ENCODE results near the gene PSMA4. TPM values are rescaled to one million over a fixed set of nuclear protein-coding genes. Genes with fewer than 3 reads are reported as not detected.
A peak's percentile ranks its signal among the peaks of the same experiment; 100 is the strongest.
"Not testable (repeated sequence)": the region's sequence is repeated elsewhere in the genome, so short reads cannot be mapped to it uniquely, and the experiment has no call there.

Gene PSMA4
- total RNA-seq, 2 experiments from 2014 or later, result 273 to 312 TPM

DNA sequence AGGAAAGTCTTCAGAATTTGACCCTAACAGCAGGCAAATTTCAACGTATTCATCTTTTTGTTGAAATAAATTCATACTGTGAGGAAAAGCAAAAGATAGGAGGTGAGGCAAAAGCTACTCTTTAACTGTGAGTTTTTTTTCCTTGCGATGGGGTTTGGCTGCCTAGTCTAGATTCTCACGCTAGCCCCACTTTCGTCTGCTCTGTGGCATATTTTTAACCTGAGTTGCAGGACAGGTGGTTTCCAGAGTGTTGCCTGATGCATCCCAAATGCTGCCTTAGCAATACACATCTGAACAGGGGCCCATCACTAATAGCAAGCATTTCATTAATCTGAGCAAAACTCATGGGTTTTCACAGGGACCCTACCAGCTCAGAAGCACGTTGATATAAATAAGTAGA is 11.7 kb downstream of the PSMA4 start:
- POLR2A ChIA-PET, result no interaction called here
- intact Hi-C loops (cut with DNase I, micrococcal nuclease), result no loop called here
- H3K9me3 Mint-ChIP-seq (ENCODE audit: low read depth), result no peaks in the 10 kb centered on the region

DNA sequence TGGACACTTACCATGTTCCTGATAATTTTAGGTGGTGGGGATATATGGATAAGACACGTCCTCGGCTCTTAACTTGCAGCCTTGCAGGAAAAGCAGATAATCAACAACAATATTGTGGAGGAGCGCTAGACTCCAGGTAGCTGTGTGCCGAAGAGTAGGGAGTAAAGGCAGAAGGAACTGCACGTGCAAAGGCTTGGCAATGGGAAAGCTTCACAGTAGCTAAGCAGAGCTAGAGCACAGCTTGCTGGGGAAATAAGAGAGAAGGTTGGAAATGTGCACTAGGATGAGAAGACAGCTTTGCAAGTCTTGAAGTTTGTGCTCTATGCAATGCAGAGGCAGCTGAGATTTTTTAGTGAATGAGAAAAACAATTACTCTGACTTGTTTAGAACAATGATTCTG is 12.4 kb downstream of the PSMA4 start:
- Mint-ChIP-seq H3K27ac (no peak overlapping the region), H3K4me3 (no peak overlapping the region), H3K4me1 (no peaks in the 10 kb centered on the region), H3K36me3 (ENCODE audit: low read depth) (peaks cover 19% of the 10 kb centered on the region), H3K9me3 (ENCODE audit: low read depth) (no peaks in the 10 kb centered on the region), H3K27me3 (peaks cover 2% of the 10 kb centered on the region)
- DNase-seq (no peak), ATAC-seq (no peak)
- intact Hi-C loops (cut with DNase I, micrococcal nuclease), result no loop called here
- CTCF ChIA-PET, result interaction anchor here (1.1 kb wide), 2 partner anchors 14 to 28 kb away, joined by 3 to 4 read pairs; no protein-coding TSS in a partner anchor
- POLR2A ChIA-PET, result no interaction called here

More for the DNA sequence above, 11.7 kb downstream of the PSMA4 start:
- H3K4me1 Mint-ChIP-seq, result no peaks in the 10 kb centered on the region
- H3K4me3 Mint-ChIP-seq, result no peak overlapping the region
- ATAC-seq (no peak), DNase-seq (no peak)
- H3K27ac Mint-ChIP-seq, result no peak overlapping the region
- CTCF ChIA-PET, result interaction anchor here (0.7 to 1.1 kb wide), 2 partner anchors 21 to 28 kb away, joined by 3 to 4 read pairs; no protein-coding TSS in a partner anchor
- no peaks in the 10 kb centered on the region for H3K27me3 Mint-ChIP-seq
- peaks cover 21% of the 10 kb centered on the region for H3K36me3 Mint-ChIP-seq (ENCODE audit: low read depth)

DNA sequence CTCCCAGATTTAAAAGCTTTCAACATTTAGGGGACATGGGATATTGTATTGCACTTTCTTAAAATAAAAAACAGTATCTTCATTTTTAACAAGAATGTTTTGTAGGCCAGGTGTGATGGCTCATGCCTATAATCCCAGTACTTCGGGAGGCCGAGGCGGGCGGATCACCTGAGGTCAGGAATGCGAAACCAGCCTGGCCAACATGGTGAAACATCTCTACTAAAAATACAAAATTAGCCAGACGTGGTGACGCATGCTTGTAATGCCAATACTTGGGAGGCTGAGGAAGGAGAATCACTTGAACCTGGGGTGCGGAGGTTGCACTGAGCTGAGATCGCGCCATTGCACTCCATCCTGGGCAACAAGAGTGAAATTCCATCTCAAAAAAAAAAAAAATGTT is 20.0 kb downstream of the PSMA4 start:
- H3K9me3 Mint-ChIP-seq (ENCODE audit: low read depth); H3K27ac Mint-ChIP-seq; H3K4me3 Mint-ChIP-seq: not testable (repeated sequence)

DNA sequence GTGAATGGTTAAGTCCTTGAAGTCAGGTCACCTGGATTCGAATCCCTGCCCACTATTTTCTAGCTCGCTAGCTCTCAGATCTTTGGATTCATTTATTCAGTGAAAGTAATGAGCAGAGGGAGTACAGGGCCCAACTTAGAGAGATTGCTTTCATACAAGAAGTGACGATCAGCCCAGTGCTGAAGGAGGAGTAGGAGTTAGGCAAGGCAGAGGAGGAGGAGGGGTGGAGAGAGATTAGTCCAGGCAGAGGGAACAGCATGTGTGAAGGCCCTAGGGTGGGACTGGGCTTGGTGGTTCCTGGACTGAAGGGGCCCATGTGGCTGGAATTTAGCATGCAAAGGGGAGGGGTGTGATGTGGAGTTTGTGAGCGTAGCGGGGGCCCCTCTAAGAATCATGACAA is 21.2 kb downstream of the PSMA4 start:
- Mint-ChIP-seq H3K4me3 (no peak overlapping the region), H3K27me3 (peaks cover 7% of the 10 kb centered on the region), H3K27ac (no peak overlapping the region), H3K4me1 (peaks cover 13% of the 10 kb centered on the region), H3K36me3 (ENCODE audit: low read depth) (no peaks in the 10 kb centered on the region), H3K9me3 (ENCODE audit: low read depth) (no peaks in the 10 kb centered on the region)
- ATAC-seq, result no peak
- POLR2A ChIA-PET, result no interaction called here
- intact Hi-C loops (cut with DNase I, micrococcal nuclease), result no loop called here
- no peak for DNase-seq
- CTCF ChIA-PET, result no interaction called here

More for the DNA sequence above, 20.0 kb downstream of the PSMA4 start:
- ATAC-seq; POLR2A ChIA-PET; H3K36me3 Mint-ChIP-seq (ENCODE audit: low read depth); H3K27me3 Mint-ChIP-seq; H3K4me1 Mint-ChIP-seq; intact Hi-C loops (cut with DNase I, micrococcal nuclease); DNase-seq: not testable (repeated sequence)
- CTCF ChIA-PET, result interaction anchor here (1.0 kb wide), 1 partner anchor 15 kb away, joined by 3 read pairs; no protein-coding TSS in a partner anchor

DNA sequence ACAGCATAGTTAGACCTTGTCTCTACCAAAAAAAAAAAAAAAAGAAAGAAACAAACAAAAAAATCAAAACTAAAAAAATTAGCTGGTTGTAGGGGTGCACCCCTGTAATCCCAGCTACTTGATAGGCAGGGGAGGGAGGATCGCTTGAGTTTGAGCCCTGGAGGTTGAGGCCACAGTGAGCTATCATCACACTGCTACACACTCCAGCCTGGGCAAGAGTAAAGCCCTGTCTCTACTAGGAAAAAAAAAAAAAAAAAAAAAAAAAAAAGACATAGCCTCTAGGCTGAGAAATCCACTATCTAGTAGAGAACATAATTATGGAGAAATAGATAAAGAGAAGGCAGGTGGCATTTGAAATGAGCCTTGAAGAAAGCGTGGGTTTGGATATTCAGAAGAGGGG is 22.8 kb downstream of the PSMA4 start:
- CTCF ChIA-PET, result interaction anchor here (0.6 kb wide), 1 partner anchor 251 kb away, joined by 3 read pairs; no protein-coding TSS in a partner anchor
- no peak overlapping the region for H3K4me3 Mint-ChIP-seq
- peaks cover 22% of the 10 kb centered on the region for H3K4me1 Mint-ChIP-seq
- POLR2A ChIA-PET, result interaction anchor here (0.6 kb wide), 1 partner anchor 18 kb away, joined by 7 read pairs; no protein-coding TSS in a partner anchor
- H3K27ac Mint-ChIP-seq, result no peak overlapping the region
- DNase-seq (no peak), ATAC-seq (no peak)
- H3K36me3 Mint-ChIP-seq (ENCODE audit: low read depth), result no peaks in the 10 kb centered on the region
- no peaks in the 10 kb centered on the region for H3K9me3 Mint-ChIP-seq (ENCODE audit: low read depth)
- intact Hi-C loops (cut with DNase I, micrococcal nuclease), result no loop called here
- H3K27me3 Mint-ChIP-seq, result peaks cover 15% of the 10 kb centered on the region

DNA sequence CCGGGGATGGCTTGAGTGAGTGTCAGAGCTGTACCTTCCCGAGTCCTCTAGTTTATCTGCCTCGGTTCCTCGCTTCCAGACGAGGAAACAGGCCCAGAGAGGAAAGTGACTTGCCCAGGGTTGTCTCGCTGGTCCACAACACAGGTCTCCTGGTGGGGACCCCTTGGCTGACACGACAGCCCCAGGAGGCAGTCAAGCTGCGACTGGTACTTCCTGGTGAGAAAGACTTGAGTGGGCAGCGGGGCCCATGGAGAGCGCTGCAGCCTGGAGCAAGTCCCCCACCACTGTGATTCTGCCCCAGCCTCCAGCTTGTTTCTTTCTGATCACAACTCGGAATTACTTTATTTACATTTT is 24.5 kb downstream of the PSMA4 start:
- Mint-ChIP-seq H3K4me1 (peaks cover 26% of the 10 kb centered on the region), H3K36me3 (ENCODE audit: low read depth) (no peaks in the 10 kb centered on the region), H3K27ac (peak overlapping the region; percentile 24), H3K4me3 (peak overlapping the region; percentile 77), H3K27me3 (peaks cover 15% of the 10 kb centered on the region), H3K9me3 (ENCODE audit: low read depth) (no peaks in the 10 kb centered on the region)
- DNase-seq, result no peak
- ATAC-seq, result no peak
- POLR2A ChIA-PET, result interaction anchor here (0.6 to 1.1 kb wide), 2 partner anchors 20 to 24 kb away, joined by 4 to 5 read pairs; partner anchors contain the start of gene PSMA4
- CTCF ChIA-PET, result interaction anchor here (1.0 to 1.8 kb wide), 2 partner anchors 11 to 19 kb away, joined by 3 to 15 read pairs; no protein-coding TSS in a partner anchor
- intact Hi-C loops (cut with DNase I, micrococcal nuclease), result loop anchor here in 1 of 2 experiments (1.0 to 2.0 kb wide), 4 partner anchors 23 to 126 kb away; partner anchors contain the start of genes HYKK and IREB2

DNA sequence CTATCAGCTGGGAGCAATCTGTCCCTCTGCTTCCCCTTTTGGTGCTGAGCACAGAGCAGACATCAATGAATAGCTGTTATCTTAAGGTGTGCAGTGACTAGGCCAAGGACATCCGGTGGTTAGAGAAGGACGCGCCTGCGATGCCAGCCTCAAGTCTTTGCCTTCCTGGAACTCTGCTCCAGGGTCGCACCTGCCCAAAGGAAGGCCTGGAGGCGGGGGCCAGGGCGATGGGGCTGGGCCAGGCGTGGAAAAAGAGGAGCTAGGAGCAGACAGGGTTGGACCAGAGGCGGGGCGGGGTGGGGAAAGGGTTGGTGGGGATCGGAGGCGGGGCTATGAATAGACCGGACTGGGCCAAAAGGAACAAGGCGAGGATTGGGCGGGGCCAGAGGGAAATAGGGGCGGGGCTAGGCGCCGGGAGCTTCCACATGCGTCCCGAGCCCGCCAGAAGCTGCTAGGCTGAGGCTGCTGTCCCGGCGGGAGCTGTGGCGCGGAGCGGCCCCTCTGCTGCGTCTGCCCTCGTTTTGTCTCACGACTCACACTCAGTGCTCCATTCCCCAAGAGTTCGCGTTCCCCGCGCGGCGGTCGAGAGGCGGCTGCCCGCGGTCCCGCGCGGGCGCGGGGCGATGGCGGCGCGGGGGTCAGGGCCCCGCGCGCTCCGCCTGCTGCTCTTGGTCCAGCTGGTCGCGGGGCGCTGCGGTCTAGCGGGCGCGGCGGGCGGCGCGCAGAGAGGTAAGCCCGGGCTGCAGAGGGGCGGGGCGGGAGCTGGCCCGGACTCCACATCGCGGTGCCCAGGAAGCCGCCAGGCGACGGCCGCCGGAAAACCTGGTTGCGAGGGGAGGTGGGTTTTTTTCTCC is 25.1 kb downstream of the PSMA4 start, which contains the start of gene CHRNA5:
CHRNA5 (plus strand) TSS at position 424 of the 854 bp plus-strand sequence; CDS start at position 624, 200 bp downstream.
- intact Hi-C loops (cut with DNase I, micrococcal nuclease), result loop anchor here in 1 of 2 experiments (1.0 to 2.0 kb wide), 4 partner anchors 24 to 127 kb away; partner anchors contain the start of genes HYKK and IREB2
- Mint-ChIP-seq H3K27ac (peak within 1 kb of the TSS; percentile 24), H3K9me3 (ENCODE audit: low read depth) (no peaks in the 10 kb centered on the region), H3K36me3 (ENCODE audit: low read depth) (no peaks in the 10 kb centered on the region), H3K27me3 (peaks cover 15% of the 10 kb centered on the region), H3K4me1 (peaks cover 26% of the 10 kb centered on the region), H3K4me3 (peak within 1 kb of the TSS; percentile 77)
- CTCF ChIA-PET, result interaction anchor here (0.5 to 1.8 kb wide), 6 partner anchors 12 to 1660 kb away, joined by 3 to 15 read pairs (median 3); partner anchors contain the start of gene PSMA4
- POLR2A ChIA-PET, result interaction anchor here (0.6 to 1.1 kb wide), 4 partner anchors 16 to 128 kb away, joined by 3 to 7 read pairs (median 4); partner anchors contain the start of gene PSMA4
- ATAC-seq (peak; percentile 91), DNase-seq (peak; percentile 88)

DNA sequence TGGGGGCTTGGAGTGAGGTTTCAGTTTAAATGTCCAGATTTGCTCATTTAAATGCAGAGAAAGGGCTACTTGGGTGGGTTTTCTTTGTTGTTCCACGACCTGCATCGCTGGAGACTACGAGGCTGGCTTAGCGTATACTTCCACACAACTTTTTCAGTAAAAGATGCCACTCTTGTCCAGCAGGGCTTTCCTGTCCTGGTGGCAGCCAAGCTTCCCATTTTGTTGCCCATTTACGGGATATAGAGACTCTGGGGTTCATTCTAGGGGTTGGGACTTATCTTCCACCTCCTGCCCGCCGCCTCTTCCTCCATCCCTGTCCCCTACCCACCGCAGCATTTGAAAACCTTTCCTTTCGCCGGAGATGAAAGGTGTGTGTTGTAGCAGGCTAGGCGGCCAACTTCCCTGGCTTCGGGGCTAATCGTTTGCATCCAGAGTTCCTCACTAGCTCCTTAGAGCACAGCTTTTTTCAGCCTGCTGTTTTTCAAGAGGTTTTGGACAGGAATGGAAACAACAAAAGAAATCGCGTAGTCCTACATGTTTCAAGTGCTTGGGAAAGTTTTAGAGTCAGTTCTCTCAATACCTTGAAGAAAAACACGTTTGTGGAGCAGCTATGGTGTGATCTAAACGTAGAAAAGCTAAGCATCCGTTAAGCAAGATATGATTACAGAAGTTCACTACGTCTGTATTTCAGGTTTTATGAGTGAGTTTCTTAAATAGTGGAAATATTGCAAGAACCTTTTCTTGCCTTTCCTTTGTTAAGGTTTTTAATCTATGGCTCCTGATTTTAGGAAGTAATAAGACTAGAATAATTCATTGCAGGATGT is 25.9 kb downstream of the PSMA4 start:
- peak; percentile 8 for ATAC-seq
- peak overlapping the region; percentile 77 for H3K4me3 Mint-ChIP-seq
- no peak for DNase-seq
- POLR2A ChIA-PET, result interaction anchor here (0.9 to 1.1 kb wide), 2 partner anchors 26 to 128 kb away, joined by 3 to 5 read pairs; partner anchors contain the start of gene PSMA4
- H3K27ac Mint-ChIP-seq, result no peak overlapping the region
- no peaks in the 10 kb centered on the region for H3K9me3 Mint-ChIP-seq (ENCODE audit: low read depth)
- H3K4me1 Mint-ChIP-seq, result peaks cover 26% of the 10 kb centered on the region
- H3K27me3 Mint-ChIP-seq, result peaks cover 15% of the 10 kb centered on the region
- CTCF ChIA-PET, result interaction anchor here (0.5 to 1.8 kb wide), 5 partner anchors 13 to 1661 kb away, joined by 3 to 15 read pairs (median 3); partner anchors contain the start of gene PSMA4
- intact Hi-C loops (cut with DNase I, micrococcal nuclease), result loop anchor here in 1 of 2 experiments (1.0 to 2.0 kb wide), 4 partner anchors 25 to 128 kb away; partner anchors contain the start of genes HYKK and IREB2
- H3K36me3 Mint-ChIP-seq (ENCODE audit: low read depth), result no peaks in the 10 kb centered on the region

DNA sequence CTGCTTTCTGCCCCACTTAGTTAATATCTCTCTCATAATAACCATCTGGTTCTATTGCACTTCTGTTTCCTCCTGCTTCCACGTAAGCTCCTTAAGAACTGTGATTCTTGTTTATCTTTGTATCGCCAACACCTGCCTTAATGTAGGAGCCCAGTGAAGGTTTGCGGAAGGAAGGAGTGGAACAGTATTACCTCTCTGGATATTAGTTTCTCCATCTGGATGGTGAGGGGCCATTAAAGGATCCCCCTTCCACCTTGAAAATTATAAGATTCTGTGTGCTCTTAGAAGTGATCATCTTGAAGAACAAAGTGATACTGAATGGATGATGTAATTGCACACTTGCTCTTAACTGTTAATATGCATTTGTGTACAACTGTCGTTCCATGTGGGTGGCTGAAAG is 27.3 kb downstream of the PSMA4 start:
- Mint-ChIP-seq H3K36me3 (ENCODE audit: low read depth) (no peaks in the 10 kb centered on the region), H3K9me3 (ENCODE audit: low read depth) (no peaks in the 10 kb centered on the region), H3K4me1 (peaks cover 26% of the 10 kb centered on the region), H3K27me3 (peaks cover 15% of the 10 kb centered on the region), H3K27ac (no peak overlapping the region), H3K4me3 (no peak overlapping the region)
- intact Hi-C loops (cut with DNase I, micrococcal nuclease), result no loop called here
- ATAC-seq (no peak), DNase-seq (no peak)
- POLR2A ChIA-PET, result no interaction called here
- CTCF ChIA-PET, result interaction anchor here (0.7 kb wide), 1 partner anchor 24 kb away, joined by 3 read pairs; no protein-coding TSS in a partner anchor

DNA sequence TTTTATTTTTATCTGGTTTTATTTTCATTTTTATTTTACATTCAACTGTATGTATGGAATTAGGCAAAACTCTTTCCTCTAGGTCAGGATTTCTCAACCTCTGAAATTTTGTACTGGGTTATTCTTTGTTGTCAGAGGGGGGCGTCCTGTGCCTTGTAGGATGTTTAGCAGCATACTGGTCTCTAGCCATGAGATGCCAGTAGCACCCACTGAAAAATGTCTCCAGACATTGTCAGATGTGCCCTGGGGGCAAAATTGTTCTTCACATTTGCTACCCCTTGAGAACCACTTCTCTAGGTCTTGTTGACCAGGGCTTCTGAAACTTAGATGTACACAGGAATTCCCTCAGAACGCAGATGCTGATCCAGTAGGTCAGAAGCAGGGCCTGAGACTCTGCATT is 30.5 kb downstream of the PSMA4 start:
- peaks cover 15% of the 10 kb centered on the region for H3K27me3 Mint-ChIP-seq
- no peak overlapping the region for H3K27ac Mint-ChIP-seq
- CTCF ChIA-PET, result no interaction called here
- POLR2A ChIA-PET, result no interaction called here
- no peak overlapping the region for H3K4me3 Mint-ChIP-seq
- DNase-seq, result no peak
- peaks cover 18% of the 10 kb centered on the region for H3K4me1 Mint-ChIP-seq
- intact Hi-C loops (cut with DNase I, micrococcal nuclease), result no loop called here
- no peaks in the 10 kb centered on the region for H3K9me3 Mint-ChIP-seq (ENCODE audit: low read depth)
- no peaks in the 10 kb centered on the region for H3K36me3 Mint-ChIP-seq (ENCODE audit: low read depth)
- no peak for ATAC-seq

DNA sequence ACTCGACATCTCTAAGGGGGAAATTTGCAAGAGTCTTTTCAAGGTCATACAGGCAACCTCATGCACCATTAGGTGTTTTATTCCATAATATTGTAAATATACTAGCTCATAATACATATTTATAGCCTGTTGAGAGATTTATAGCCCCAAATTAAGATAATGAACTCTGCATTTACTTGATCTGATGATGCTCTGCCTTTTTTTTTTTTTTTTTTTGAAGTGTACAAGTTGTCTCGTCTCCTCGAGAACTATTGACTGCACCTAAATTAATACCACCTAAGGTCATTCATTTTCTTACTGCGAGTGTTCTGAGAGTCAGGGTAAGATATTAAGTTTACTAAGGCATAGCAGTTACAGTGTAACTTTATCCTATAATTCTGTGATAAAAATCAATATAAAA is 31.1 kb downstream of the PSMA4 start:
- Mint-ChIP-seq H3K27ac (no peak overlapping the region), H3K4me1 (peaks cover 14% of the 10 kb centered on the region), H3K36me3 (ENCODE audit: low read depth) (no peaks in the 10 kb centered on the region), H3K9me3 (ENCODE audit: low read depth) (no peaks in the 10 kb centered on the region), H3K4me3 (no peak overlapping the region), H3K27me3 (peaks cover 11% of the 10 kb centered on the region)
- ChIA-PET CTCF (interaction anchor here (0.6 kb wide), 1 partner anchor 79 kb away, joined by 4 read pairs; no protein-coding TSS in a partner anchor), POLR2A (no interaction called here)
- intact Hi-C loops (cut with DNase I, micrococcal nuclease), result no loop called here
- DNase-seq (no peak), ATAC-seq (no peak)

Measured in activated CD4-positive, alpha-beta T cell treated with anti-CD3 and anti-CD28 coated beads for 36 hours (primary cell).